Measurements from ENCODE around the gene LIPH. TPM values are rescaled to one million over a fixed set of nuclear protein-coding genes. Genes with fewer than 3 reads are reported as not detected.
"Not testable (repeated sequence)": the region's sequence is repeated elsewhere in the genome, so short reads cannot be mapped to it uniquely, and the experiment has no call there.

Gene LIPH
- polyA plus RNA-seq, 1 donor from 2014 or later: 0.05 TPM

DNA sequence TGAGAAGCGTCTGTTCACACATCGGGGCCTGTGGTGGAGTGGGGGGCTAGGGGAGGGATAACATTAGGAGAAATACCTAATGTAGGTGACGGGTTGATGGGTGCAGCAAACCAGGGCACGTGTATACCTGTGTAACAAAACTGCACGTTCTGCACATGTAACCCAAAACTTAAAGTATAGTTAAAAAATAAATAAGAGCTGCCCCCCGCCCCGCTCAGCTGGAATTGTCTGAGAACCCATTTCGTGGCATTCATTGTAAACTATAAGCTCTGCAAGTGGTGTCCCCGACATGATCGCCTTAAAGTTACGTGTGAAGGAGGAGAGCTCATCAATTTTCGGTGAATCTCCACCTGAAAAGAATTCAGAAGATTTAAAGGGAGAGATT lies 7.3 kb upstream of the LIPH start:
- Histone ChIP-seq H3K4me2 (ENCODE audit: low read length) (no peak overlapping the region), H3F3A (ENCODE audit: insufficient read depth, low read length, poor library complexity, severe bottlenecking) (no peaks in the 10 kb centered on the region), H3K79me2 (replicated peaks; ENCODE audit: insufficient read depth, low read length) (no peaks in the 10 kb centered on the region), H3K9me3 (ENCODE audit: low read length) (no peaks in the 10 kb centered on the region), H4K20me1 (ENCODE audit: insufficient read depth) (no peaks in the 10 kb centered on the region), H3K27me3 (ENCODE audit: insufficient read depth, low read depth, low read length) (no peaks in the 10 kb centered on the region), H2AFZ (ENCODE audit: low read depth, low read length) (no peak overlapping the region), H3K27ac (ENCODE audit: low read length) (no peak overlapping the region), H3K4me3 (ENCODE audit: low read length) (no peak overlapping the region), H3K9me2 (ENCODE audit: insufficient read depth, low read length) (no peaks in the 10 kb centered on the region), H3K36me3 (ENCODE audit: insufficient read depth, low read length) (no peaks in the 10 kb centered on the region), H3K9ac (ENCODE audit: low read length) (no peak overlapping the region)
- no peak for TF ChIP-seq SMC3 (conservative IDR thresholded peaks at IDR 0.05; ENCODE audit: poor library complexity)
- no peak for TF ChIP-seq TAF1 (IDR thresholded peaks at IDR 0.05; ENCODE audit: low read depth)
- TF ChIP-seq EP300 (conservative IDR thresholded peaks at IDR 0.05; ENCODE audit: poor library complexity, severe bottlenecking): no peak
- TF ChIP-seq, protein P1, sequence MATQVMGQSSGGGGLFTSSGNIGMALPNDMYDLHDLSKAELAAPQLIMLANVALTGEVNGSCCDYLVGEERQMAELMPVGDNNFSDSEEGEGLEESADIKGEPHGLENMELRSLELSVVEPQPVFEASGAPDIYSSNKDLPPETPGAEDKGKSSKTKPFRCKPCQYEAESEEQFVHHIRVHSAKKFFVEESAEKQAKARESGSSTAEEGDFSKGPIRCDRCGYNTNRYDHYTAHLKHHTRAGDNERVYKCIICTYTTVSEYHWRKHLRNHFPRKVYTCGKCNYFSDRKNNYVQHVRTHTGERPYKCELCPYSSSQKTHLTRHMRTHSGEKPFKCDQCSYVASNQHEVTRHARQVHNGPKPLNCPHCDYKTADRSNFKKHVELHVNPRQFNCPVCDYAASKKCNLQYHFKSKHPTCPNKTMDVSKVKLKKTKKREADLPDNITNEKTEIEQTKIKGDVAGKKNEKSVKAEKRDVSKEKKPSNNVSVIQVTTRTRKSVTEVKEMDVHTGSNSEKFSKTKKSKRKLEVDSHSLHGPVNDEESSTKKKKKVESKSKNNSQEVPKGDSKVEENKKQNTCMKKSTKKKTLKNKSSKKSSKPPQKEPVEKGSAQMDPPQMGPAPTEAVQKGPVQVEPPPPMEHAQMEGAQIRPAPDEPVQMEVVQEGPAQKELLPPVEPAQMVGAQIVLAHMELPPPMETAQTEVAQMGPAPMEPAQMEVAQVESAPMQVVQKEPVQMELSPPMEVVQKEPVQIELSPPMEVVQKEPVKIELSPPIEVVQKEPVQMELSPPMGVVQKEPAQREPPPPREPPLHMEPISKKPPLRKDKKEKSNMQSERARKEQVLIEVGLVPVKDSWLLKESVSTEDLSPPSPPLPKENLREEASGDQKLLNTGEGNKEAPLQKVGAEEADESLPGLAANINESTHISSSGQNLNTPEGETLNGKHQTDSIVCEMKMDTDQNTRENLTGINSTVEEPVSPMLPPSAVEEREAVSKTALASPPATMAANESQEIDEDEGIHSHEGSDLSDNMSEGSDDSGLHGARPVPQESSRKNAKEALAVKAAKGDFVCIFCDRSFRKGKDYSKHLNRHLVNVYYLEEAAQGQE (IDR thresholded peaks at IDR 0.05; ENCODE audit: borderline replicate concordance): no peak
- TF ChIP-seq RAD21 (conservative IDR thresholded peaks at IDR 0.05): no peak
- TF ChIP-seq EZH2 (IDR thresholded peaks at IDR 0.05; ENCODE audit: borderline replicate concordance, insufficient read depth, low read length, poor library complexity, severe bottlenecking): no peak
- TF ChIP-seq MXI1 (conservative IDR thresholded peaks at IDR 0.05; ENCODE audit: poor library complexity, severe bottlenecking): no peak

GRCh38 chr3:185558395-185558794 lies 6.0 kb upstream of the LIPH start:
- H3K27ac ChIP-seq (ENCODE audit: low read length): no peak overlapping the region
- H3K36me3 ChIP-seq (ENCODE audit: insufficient read depth, low read length): no peaks in the 10 kb centered on the region
- no peaks in the 10 kb centered on the region for H3F3A ChIP-seq (ENCODE audit: insufficient read depth, low read length, poor library complexity, severe bottlenecking)
- TF ChIP-seq POLR2AphosphoS5 (IDR thresholded peaks at IDR 0.05) (no peak), EP300 (conservative IDR thresholded peaks at IDR 0.05; ENCODE audit: poor library complexity, severe bottlenecking) (no peak), MXI1 (conservative IDR thresholded peaks at IDR 0.05; ENCODE audit: poor library complexity, severe bottlenecking) (no peak), SMC3 (conservative IDR thresholded peaks at IDR 0.05; ENCODE audit: poor library complexity) (no peak), EZH2 (IDR thresholded peaks at IDR 0.05; ENCODE audit: borderline replicate concordance, insufficient read depth, low read length, poor library complexity, severe bottlenecking) (no peak), RAD21 (conservative IDR thresholded peaks at IDR 0.05) (no peak), TAF1 (IDR thresholded peaks at IDR 0.05; ENCODE audit: low read depth) (no peak)
- TF ChIP-seq, protein P1 (IDR thresholded peaks at IDR 0.05; ENCODE audit: borderline replicate concordance): no peak
- TF ChIP-seq, protein P2, sequence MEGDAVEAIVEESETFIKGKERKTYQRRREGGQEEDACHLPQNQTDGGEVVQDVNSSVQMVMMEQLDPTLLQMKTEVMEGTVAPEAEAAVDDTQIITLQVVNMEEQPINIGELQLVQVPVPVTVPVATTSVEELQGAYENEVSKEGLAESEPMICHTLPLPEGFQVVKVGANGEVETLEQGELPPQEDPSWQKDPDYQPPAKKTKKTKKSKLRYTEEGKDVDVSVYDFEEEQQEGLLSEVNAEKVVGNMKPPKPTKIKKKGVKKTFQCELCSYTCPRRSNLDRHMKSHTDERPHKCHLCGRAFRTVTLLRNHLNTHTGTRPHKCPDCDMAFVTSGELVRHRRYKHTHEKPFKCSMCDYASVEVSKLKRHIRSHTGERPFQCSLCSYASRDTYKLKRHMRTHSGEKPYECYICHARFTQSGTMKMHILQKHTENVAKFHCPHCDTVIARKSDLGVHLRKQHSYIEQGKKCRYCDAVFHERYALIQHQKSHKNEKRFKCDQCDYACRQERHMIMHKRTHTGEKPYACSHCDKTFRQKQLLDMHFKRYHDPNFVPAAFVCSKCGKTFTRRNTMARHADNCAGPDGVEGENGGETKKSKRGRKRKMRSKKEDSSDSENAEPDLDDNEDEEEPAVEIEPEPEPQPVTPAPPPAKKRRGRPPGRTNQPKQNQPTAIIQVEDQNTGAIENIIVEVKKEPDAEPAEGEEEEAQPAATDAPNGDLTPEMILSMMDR (IDR thresholded peaks at IDR 0.05; ENCODE audit: poor library complexity, severe bottlenecking): no peak
- H4K20me1 ChIP-seq (ENCODE audit: insufficient read depth): no peaks in the 10 kb centered on the region
- H3K9me2 ChIP-seq (ENCODE audit: insufficient read depth, low read length): no peaks in the 10 kb centered on the region
- H3K79me2 ChIP-seq (replicated peaks; ENCODE audit: insufficient read depth, low read length): no peaks in the 10 kb centered on the region
- no peak overlapping the region for H3K9ac ChIP-seq (ENCODE audit: low read length)
- no peaks in the 10 kb centered on the region for H3K9me3 ChIP-seq (ENCODE audit: low read length)
- H3K4me2 ChIP-seq (ENCODE audit: low read length): no peak overlapping the region
- H3K4me3 ChIP-seq (ENCODE audit: low read length): no peak overlapping the region
- no peaks in the 10 kb centered on the region for H3K27me3 ChIP-seq (ENCODE audit: insufficient read depth, low read depth, low read length)
- H2AFZ ChIP-seq (ENCODE audit: low read depth, low read length): no peak overlapping the region

DNA sequence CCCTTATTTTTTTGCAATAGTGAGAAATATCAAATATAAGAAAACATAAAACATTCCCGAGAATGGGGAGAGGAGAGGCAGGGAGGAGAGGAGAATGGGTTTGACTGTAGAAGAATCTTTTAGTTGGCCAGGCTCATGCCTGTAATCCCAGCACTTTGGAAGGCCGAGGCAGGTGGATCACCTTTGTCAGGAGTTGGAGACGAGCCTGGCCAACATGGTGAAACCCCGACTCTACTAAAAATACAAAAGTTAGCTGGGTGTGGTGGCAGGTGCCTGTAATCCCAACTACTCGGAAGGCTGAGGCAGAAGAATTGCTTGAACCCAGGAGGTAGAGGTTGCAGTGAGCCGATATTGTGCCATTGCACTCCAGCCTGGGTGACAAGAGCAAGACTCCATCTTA lies 4.3 kb upstream of the LIPH start:
- H3K4me3 ChIP-seq (ENCODE audit: low read length); H3F3A ChIP-seq (ENCODE audit: insufficient read depth, low read length, poor library complexity, severe bottlenecking); H3K9ac ChIP-seq (ENCODE audit: low read length); H3K79me2 ChIP-seq (replicated peaks; ENCODE audit: insufficient read depth, low read length); H2AFZ ChIP-seq (ENCODE audit: low read depth, low read length); H3K36me3 ChIP-seq (ENCODE audit: insufficient read depth, low read length); H3K4me2 ChIP-seq (ENCODE audit: low read length); H4K20me1 ChIP-seq (ENCODE audit: insufficient read depth); H3K27me3 ChIP-seq (ENCODE audit: insufficient read depth, low read depth, low read length); H3K9me2 ChIP-seq (ENCODE audit: insufficient read depth, low read length); H3K9me3 ChIP-seq (ENCODE audit: low read length); H3K27ac ChIP-seq (ENCODE audit: low read length): not testable (repeated sequence)

Data from neural cell (in vitro differentiated cells).